Measurements from ENCODE around the gene PLEKHA3. TPM values are rescaled to one million over a fixed set of nuclear protein-coding genes. Genes with fewer than 3 reads are reported as not detected.
A peak's percentile ranks its signal among the peaks of the same experiment; 100 is the strongest.
"Not testable (repeated sequence)": the region's sequence is repeated elsewhere in the genome, so short reads cannot be mapped to it uniquely, and the experiment has no call there.

The PLEKHA3 gene
- total RNA-seq, 2 donors from 2014 or later = 17.9 to 26.4 TPM

DNA sequence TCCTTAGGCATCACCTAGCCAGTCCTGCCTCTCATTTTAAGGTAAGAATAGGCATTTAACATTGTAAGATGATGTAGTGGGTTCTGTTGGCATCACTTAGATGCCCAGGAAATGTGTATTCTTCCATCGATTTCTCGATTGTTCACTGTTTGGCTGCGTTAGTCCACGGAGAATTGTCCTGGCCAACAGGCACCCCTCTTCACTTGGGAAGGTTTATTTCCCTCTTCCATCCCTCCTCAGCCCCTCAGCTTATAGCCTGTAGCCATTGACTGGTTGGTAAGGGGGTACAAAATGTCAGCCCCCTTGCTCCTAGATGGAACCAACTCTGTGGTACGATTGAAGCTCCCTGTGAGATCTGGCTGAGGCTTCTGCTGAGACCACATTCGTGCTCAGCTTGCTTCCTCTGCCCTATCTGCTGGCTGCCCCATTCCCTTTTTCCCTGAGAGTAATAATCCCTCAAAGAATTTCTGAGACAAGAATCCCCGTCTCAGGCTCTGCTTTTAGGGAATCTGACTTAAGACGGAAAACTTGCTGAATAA is 43.4 kb downstream of the PLEKHA3 start:
- no peak for ATAC-seq (replicated peaks)
- Mint-ChIP-seq H3K4me1 (peaks cover 27% of the 10 kb centered on the region), H3K9me3 (no peaks in the 10 kb centered on the region), H3K27ac (peak overlapping the region; percentile 73), H3K36me3 (ENCODE audit: low read depth) (peaks cover 37% of the 10 kb centered on the region), H3K27me3 (no peaks in the 10 kb centered on the region), H3K4me3 (peak overlapping the region; percentile 95)

DNA sequence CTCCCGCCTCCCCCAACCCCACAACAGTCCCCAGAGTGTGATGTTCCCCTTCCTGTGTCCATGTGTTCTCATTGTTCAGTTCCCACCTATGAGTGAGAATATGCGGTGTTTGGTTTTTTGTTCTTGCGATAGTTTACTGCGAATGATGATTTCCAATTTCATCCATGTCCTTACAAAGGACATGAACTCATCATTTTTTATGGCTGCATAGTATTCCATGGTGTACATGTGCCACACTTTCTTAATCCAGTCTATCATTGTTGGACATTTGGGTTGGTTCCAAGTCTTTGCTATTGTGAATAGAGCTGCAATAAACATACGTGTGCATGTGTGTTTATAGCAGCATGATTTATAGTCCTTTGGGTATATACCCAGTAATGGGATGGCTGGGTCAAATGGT is 44.8 kb downstream of the PLEKHA3 start:
- ATAC-seq (replicated peaks); H3K27me3 Mint-ChIP-seq; H3K27ac Mint-ChIP-seq; H3K9me3 Mint-ChIP-seq: not testable (repeated sequence)
- H3K36me3 Mint-ChIP-seq (ENCODE audit: low read depth) = peaks cover 36% of the 10 kb centered on the region
- H3K4me1 Mint-ChIP-seq = peaks cover 27% of the 10 kb centered on the region
- peak overlapping the region; percentile 95 for H3K4me3 Mint-ChIP-seq

DNA sequence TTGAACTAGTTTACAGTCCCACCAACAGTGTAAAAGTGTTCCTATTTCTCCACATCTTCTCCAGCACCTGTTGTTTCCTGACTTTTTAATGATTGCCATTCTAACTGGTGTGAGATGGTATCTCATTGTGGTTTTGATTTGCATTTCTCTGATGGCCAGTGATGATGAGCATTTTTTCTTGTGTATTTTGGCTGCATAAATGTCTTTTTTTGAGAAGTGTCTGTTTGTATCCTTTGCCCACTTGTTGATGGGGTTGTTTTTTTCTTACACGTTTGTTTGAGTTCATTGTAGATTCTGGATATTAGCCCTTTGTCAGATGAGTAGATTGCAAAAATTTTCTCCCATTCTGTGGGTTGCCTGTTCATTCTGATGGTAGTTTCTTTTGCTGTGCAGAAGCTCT is 45.2 kb downstream of the PLEKHA3 start:
- not testable (repeated sequence) for H3K27me3 Mint-ChIP-seq

DNA sequence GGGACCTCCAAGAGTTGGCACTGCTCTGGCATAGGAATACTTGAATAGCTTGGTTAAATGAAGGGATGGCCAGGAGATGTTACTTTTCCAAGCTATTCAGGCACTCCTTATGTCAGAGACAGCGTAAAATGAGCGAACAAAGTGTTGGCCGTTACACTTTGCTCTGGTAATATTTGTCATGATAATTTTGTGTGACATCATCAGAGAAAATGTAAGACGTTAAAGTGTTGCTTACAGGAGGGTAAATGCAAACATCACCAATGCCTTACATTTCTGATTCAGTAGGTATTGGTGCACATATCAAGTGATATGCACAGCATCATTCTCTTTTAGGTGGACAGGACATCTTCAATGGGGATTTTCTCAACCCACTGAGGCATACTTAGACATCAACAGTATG is 46.0 kb downstream of the PLEKHA3 start:
- H3K36me3 Mint-ChIP-seq (ENCODE audit: low read depth) = peaks cover 46% of the 10 kb centered on the region
- no peak for ATAC-seq (replicated peaks)
- H3K4me1 Mint-ChIP-seq = peaks cover 35% of the 10 kb centered on the region
- H3K27ac Mint-ChIP-seq = no peak overlapping the region
- no peaks in the 10 kb centered on the region for H3K9me3 Mint-ChIP-seq
- no peaks in the 10 kb centered on the region for H3K27me3 Mint-ChIP-seq
- H3K4me3 Mint-ChIP-seq = peak overlapping the region; percentile 95

More for the DNA sequence above, 45.2 kb downstream of the PLEKHA3 start:
- not testable (repeated sequence) for H3K9me3 Mint-ChIP-seq; ATAC-seq (replicated peaks); H3K27ac Mint-ChIP-seq
- Mint-ChIP-seq H3K4me3 (peak overlapping the region; percentile 95), H3K36me3 (ENCODE audit: low read depth) (peaks cover 38% of the 10 kb centered on the region), H3K4me1 (peaks cover 31% of the 10 kb centered on the region)

DNA sequence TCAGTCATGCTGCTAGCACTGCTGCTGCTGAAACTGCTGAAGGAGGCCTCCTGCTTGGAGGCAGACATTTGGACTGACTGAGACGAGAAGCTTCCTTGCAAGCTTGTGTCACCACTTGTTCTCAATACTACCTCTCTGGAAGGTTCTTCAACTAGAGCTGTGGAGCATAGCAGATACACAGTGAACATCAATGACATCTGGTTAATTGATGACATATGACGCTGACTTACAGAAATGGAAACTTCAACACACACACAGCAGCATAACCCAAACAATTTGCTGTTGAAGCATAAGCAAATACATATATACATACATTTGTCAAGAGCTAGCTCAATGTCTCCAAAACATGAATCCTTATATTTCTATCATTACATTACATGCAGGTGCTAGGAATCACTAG is 47.3 kb downstream of the PLEKHA3 start:
- Mint-ChIP-seq H3K9me3 (no peaks in the 10 kb centered on the region), H3K36me3 (ENCODE audit: low read depth) (peaks cover 59% of the 10 kb centered on the region), H3K27ac (no peak overlapping the region), H3K4me3 (no peak overlapping the region), H3K27me3 (no peaks in the 10 kb centered on the region), H3K4me1 (peaks cover 38% of the 10 kb centered on the region)
- ATAC-seq (replicated peaks) = no peak

DNA sequence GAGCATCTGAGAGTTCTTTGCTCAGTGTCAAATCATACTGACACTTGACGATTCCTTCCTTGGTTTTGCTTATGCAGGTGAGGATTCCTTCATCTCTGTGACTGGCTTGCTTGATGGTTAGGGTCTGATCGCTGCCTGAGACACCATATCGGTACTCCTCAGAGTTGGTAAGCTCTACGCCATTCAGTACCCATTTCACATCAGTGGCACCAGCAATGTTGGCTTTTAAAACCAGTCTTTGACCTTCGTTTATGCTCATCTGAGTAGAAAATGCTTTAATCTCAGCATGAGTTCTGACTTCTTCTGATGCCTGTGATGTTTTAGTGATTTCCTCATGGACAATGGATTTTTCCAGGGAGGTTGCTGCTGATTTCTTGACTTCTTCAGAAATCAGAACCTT is 48.4 kb downstream of the PLEKHA3 start:
- Mint-ChIP-seq H3K4me3 (no peak overlapping the region), H3K27ac (no peak overlapping the region), H3K27me3 (no peaks in the 10 kb centered on the region), H3K36me3 (ENCODE audit: low read depth) (peaks cover 61% of the 10 kb centered on the region), H3K9me3 (no peaks in the 10 kb centered on the region), H3K4me1 (peaks cover 34% of the 10 kb centered on the region)
- ATAC-seq (replicated peaks) = no peak

DNA sequence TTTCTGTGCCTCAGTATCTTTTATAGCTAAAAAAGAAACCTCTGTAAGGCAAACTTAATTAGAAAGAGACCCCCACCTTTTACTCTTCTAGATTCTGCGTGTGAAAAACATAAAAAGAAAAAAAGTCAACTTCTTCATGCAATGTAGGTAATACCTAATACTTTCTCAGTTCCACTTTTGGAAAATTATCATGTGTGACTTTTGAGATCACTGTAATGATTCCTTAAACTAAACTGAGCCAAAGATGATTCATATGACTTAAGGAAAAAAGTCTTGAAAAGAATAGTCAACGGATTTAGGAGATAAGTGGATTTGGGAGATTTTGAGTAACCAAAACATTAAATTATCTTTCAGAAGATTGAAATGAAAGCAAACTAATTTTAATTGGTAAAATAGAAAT is 48.9 kb downstream of the PLEKHA3 start:
- H3K9me3 Mint-ChIP-seq = no peaks in the 10 kb centered on the region
- H3K27me3 Mint-ChIP-seq = no peaks in the 10 kb centered on the region
- H3K4me1 Mint-ChIP-seq = peaks cover 38% of the 10 kb centered on the region
- no peak for ATAC-seq (replicated peaks)
- H3K36me3 Mint-ChIP-seq (ENCODE audit: low read depth) = peaks cover 67% of the 10 kb centered on the region
- no peak overlapping the region for H3K27ac Mint-ChIP-seq
- no peak overlapping the region for H3K4me3 Mint-ChIP-seq

DNA sequence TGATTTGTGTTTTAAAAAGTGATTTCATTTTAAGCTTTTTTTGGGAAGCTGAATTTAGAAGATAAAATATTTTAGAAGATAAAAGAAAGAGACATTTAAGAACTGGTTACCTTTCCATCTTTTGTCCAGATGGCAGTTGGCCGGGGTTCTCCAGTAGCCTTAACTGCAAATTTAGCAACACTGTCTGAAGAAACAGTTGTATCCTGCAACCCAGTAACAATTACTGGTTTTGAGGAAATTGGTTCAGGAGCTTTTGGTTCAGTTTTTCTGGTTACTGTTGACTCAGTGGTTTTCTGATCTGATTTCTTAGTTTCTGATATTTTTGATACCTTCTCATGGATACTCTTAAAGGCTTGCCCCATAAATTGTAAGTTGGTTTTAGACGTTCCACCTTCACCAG is 49.9 kb downstream of the PLEKHA3 start:
- no peak for ATAC-seq (replicated peaks)
- peaks cover 42% of the 10 kb centered on the region for H3K4me1 Mint-ChIP-seq
- H3K27ac Mint-ChIP-seq = peak overlapping the region; percentile 18
- H3K4me3 Mint-ChIP-seq = peak overlapping the region; percentile 60
- peaks cover 76% of the 10 kb centered on the region for H3K36me3 Mint-ChIP-seq (ENCODE audit: low read depth)
- no peaks in the 10 kb centered on the region for H3K27me3 Mint-ChIP-seq
- H3K9me3 Mint-ChIP-seq = no peaks in the 10 kb centered on the region

DNA sequence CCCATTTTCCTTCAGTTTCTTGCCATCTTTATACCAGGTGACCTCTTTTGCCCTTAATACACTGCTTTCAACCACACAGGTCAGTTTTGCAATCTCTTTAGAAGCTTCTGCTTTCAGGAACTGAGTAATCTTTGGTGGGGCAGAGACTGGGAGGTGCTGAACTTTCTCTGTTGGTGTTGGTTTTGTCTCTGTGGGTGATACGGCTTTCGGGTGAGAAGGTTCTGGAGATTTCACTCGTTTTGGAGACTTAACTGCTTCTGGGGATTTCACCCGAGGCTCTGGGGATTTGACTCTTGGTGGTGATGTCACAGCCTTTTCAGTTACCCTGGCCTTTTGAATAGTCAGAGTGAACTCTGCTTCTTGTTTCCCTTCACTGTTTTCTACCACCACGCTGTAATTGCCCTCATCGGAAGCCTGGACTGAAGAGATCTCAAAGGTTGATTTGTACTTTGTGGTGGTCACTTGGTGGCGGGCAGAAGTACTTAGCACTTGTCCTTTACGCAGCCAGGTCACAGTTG is 50.4 kb downstream of the PLEKHA3 start:
- peaks cover 39% of the 10 kb centered on the region for H3K4me1 Mint-ChIP-seq
- peak overlapping the region; percentile 18 for H3K27ac Mint-ChIP-seq
- H3K36me3 Mint-ChIP-seq (ENCODE audit: low read depth) = peaks cover 79% of the 10 kb centered on the region
- peak overlapping the region; percentile 60 for H3K4me3 Mint-ChIP-seq
- ATAC-seq (replicated peaks) = peak; percentile 96
- no peaks in the 10 kb centered on the region for H3K9me3 Mint-ChIP-seq
- no peaks in the 10 kb centered on the region for H3K27me3 Mint-ChIP-seq

DNA sequence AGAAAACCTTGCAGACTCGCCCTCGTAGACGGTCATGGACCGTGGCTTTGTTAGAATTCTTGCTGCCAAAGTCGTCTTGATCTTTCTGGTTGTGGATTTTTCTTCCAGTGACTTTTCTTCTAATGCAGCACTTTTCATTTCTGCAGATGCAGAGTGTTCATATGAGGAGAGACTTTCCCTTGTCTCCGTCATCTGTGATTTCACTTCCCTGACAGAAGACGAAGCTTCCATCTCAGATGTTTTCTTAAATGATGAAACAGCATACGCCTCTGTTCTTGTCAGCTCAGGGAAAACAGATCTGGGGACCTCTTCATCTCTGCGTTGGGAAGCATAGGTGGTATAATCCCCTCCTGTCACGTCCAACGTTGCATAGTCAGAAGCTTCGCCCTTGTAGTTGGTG is 50.9 kb downstream of the PLEKHA3 start:
- peak overlapping the region; percentile 60 for H3K4me3 Mint-ChIP-seq
- H3K36me3 Mint-ChIP-seq (ENCODE audit: low read depth) = peaks cover 79% of the 10 kb centered on the region
- no peak for ATAC-seq (replicated peaks)

DNA sequence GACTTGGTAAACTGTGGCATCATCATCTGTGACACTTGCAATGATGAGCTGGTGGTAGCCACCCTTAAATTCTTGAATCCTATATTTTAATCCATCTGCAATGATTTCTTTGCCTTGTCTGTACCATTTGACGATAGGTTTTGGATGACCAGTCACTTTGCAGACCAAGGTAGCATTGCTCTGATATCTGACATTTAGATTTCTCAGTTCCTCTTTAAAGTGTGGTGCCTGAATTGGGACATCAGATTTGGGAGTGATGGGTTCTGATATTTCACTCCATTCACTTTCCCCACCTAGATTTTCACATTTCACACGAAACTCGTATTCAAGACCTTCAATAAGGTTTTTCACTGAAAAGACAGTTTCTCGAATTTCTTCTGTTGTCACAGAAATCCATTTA is 55.8 kb downstream of the PLEKHA3 start:
- no peak overlapping the region for H3K27ac Mint-ChIP-seq
- H3K27me3 Mint-ChIP-seq = no peaks in the 10 kb centered on the region
- H3K36me3 Mint-ChIP-seq (ENCODE audit: low read depth) = peaks cover 99% of the 10 kb centered on the region
- H3K4me1 Mint-ChIP-seq = peaks cover 19% of the 10 kb centered on the region
- no peak overlapping the region for H3K4me3 Mint-ChIP-seq
- ATAC-seq (replicated peaks) = no peak
- no peaks in the 10 kb centered on the region for H3K9me3 Mint-ChIP-seq

More for the DNA sequence above, 50.9 kb downstream of the PLEKHA3 start:
- H3K27ac Mint-ChIP-seq = peak overlapping the region; percentile 18
- no peaks in the 10 kb centered on the region for H3K27me3 Mint-ChIP-seq
- H3K9me3 Mint-ChIP-seq = no peaks in the 10 kb centered on the region
- H3K4me1 Mint-ChIP-seq = peaks cover 34% of the 10 kb centered on the region

DNA sequence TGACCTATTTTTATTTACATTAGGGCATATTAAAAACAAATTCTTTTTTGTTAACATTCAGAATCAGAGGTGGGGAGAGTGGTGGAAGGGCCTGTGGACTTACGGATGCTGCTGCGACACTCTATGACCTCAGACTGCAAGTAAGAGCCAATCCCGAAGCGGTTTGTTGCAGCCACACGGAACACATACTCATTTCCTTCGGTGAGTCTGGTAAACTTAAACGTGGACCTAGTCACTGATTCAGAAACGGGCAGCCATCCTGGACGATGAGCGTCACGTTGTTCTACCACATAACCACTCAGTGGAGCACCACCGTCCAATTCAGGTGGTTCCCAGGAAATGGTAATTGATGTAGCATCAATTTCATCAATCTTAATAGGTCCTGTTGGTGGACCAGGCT is 61.9 kb downstream of the PLEKHA3 start:
- Mint-ChIP-seq H3K27ac (no peak overlapping the region), H3K27me3 (no peaks in the 10 kb centered on the region), H3K36me3 (ENCODE audit: low read depth) (peaks cover 93% of the 10 kb centered on the region), H3K4me1 (no peaks in the 10 kb centered on the region), H3K9me3 (no peaks in the 10 kb centered on the region), H3K4me3 (no peak overlapping the region)
- ATAC-seq (replicated peaks) = no peak

DNA sequence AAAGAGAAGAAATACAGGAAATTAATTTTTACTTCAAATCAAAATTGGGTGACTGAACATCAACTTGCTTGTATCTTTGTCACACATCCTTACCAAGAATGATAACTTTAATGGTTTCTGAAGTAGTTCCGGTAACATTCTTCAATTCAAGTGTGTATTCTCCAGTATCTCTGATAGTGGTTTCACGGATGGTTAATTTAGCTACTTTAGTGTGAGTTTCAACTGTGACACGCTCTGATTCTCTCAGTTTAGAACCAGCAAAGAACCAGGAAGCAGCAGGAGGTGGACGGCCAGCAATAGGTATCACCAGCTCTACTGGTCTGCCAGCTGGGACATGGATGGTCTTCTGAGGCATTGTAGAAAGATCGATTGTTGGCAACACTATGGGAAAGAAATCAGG is 62.3 kb downstream of the PLEKHA3 start:
- H3K27ac Mint-ChIP-seq = no peak overlapping the region
- peaks cover under 1% of the 10 kb centered on the region for H3K9me3 Mint-ChIP-seq
- H3K36me3 Mint-ChIP-seq (ENCODE audit: low read depth) = peaks cover 93% of the 10 kb centered on the region
- no peaks in the 10 kb centered on the region for H3K4me1 Mint-ChIP-seq
- no peak overlapping the region for H3K4me3 Mint-ChIP-seq
- no peaks in the 10 kb centered on the region for H3K27me3 Mint-ChIP-seq
- no peak for ATAC-seq (replicated peaks)

DNA sequence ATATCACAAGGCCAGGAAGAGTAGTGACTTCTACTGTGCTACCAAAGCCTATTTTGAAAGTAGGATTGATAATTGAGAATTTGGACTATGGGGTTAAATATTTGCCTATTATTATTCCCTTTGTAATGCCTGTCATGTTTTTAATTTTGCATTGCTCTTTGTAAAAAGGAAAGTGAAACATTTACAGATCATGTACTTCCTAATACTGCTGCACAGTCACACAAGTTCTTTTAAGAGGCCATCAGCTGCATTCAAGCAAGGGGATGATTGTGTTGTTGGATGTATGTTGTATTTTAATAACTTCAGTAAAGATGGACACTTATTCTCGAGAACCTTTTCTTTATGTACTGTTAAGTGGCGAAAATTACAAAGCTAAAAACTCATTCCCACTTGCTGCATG is 70.1 kb downstream of the PLEKHA3 start:
- H3K4me1 Mint-ChIP-seq = peaks cover 8% of the 10 kb centered on the region
- peaks cover 81% of the 10 kb centered on the region for H3K36me3 Mint-ChIP-seq (ENCODE audit: low read depth)
- peaks cover 4% of the 10 kb centered on the region for H3K9me3 Mint-ChIP-seq
- H3K27me3 Mint-ChIP-seq = no peaks in the 10 kb centered on the region
- no peak for ATAC-seq (replicated peaks)
- H3K27ac Mint-ChIP-seq = no peak overlapping the region
- no peak overlapping the region for H3K4me3 Mint-ChIP-seq

DNA sequence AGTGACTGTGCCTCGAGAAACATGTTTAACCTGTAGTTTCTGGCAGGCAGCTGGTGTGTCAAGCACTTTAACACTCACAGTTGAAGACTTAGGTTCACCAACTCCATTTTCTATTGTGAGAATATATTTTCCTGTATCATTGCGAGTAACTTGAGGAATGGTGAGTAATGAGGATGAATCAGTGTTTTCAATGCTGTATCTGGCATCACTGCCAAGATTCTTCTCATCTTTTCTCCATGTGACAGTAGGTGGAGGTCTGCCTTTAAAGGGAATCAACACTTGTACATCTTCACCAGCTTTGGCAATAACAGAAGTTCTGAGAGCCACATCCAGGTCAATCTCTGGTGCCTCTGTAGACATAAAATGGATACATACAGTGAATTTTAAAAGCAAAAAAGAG is 72.8 kb downstream of the PLEKHA3 start:
- H3K4me3 Mint-ChIP-seq = no peak overlapping the region
- no peaks in the 10 kb centered on the region for H3K9me3 Mint-ChIP-seq
- ATAC-seq (replicated peaks) = peak; percentile 60
- H3K27me3 Mint-ChIP-seq = no peaks in the 10 kb centered on the region
- H3K4me1 Mint-ChIP-seq = peaks cover 13% of the 10 kb centered on the region
- H3K27ac Mint-ChIP-seq = no peak overlapping the region
- H3K36me3 Mint-ChIP-seq (ENCODE audit: low read depth) = peaks cover 65% of the 10 kb centered on the region
